NCI-H510A treated with DMSO at 0.1 percent for 48 hours (cell line): ENCODE data around the gene NDC1.
"Not testable (repeated sequence)": the region's sequence is repeated elsewhere in the genome, so short reads cannot be mapped to it uniquely, and the experiment has no call there.

Experiments used
- DNase-seq: peaks from one replicate; lab custom pipeline; 2025; lab: John Stamatoyannopoulos, UW

The NDC1 gene

GRCh38 chr1:53763911-53764310 is 74.2 kb downstream of the NDC1 start:
- no peak for DNase-seq

GRCh38 chr1:53763461-53763860 is 74.6 kb downstream of the NDC1 start:
- no peak for DNase-seq

GRCh38 chr1:53760497-53760896 is 77.6 kb downstream of the NDC1 start:
- DNase-seq = not testable (repeated sequence)

GRCh38 chr1:53755874-53756273 is 82.2 kb downstream of the NDC1 start:
- DNase-seq = no peak

GRCh38 chr1:53754484-53755312 is 83.4 kb downstream of the NDC1 start:
- peak; percentile 62 for DNase-seq

GRCh38 chr1:53752281-53752680 is 85.8 kb downstream of the NDC1 start:
- DNase-seq = no peak

GRCh38 chr1:53747841-53748240 is 90.3 kb downstream of the NDC1 start:
- no peak for DNase-seq

GRCh38 chr1:53740621-53741105 is 97.4 kb downstream of the NDC1 start:
- no peak for DNase-seq

GRCh38 chr1:53739109-53739681 is 98.9 kb downstream of the NDC1 start, which contains the start of gene GLIS1:
Gene GLIS1, minus strand, starts transcription at chr1:53739164. Its CDS starts 1,100 bp downstream, at chr1:53738064.
- peak; percentile 75 for DNase-seq

GRCh38 chr1:53738205-53739108 is 99.6 kb downstream of the NDC1 start:
- DNase-seq = no peak

- DNase-seq = no peak
These were observed 100.4 kb downstream of the NDC1 start for GRCh38 chr1:53737648-53738204.

- no peak for DNase-seq
These were observed 101.8 kb downstream of the NDC1 start for GRCh38 chr1:53736290-53736689.

GRCh38 chr1:53735681-53736080 is 102.4 kb downstream of the NDC1 start:
- DNase-seq = no peak

- no peak for DNase-seq
These were observed 102.8 kb downstream of the NDC1 start for GRCh38 chr1:53735261-53735660.

- peak; percentile 15 for DNase-seq
These were observed 103.4 kb downstream of the NDC1 start for GRCh38 chr1:53734650-53735211.

- DNase-seq = no peak
These were observed 104.0 kb downstream of the NDC1 start for GRCh38 chr1:53733975-53734649.

- DNase-seq = no peak
These were observed 104.6 kb downstream of the NDC1 start for GRCh38 chr1:53733447-53733931.

- DNase-seq = no peak
These were observed 105.2 kb downstream of the NDC1 start for GRCh38 chr1:53732912-53733317.

- DNase-seq = no peak
These were observed 105.7 kb downstream of the NDC1 start for GRCh38 chr1:53732409-53732808.

GRCh38 chr1:53731779-53732305 is 106.3 kb downstream of the NDC1 start:
- DNase-seq = no peak
